GM20431 (cell line): ENCODE results near the gene CTNND2.
"Not testable (repeated sequence)": the region's sequence is repeated elsewhere in the genome, so short reads cannot be mapped to it uniquely, and the experiment has no call there.

ENCODE experiments used
- in situ Hi-C: fragments of 300-500 bp; cut with MseI, MboI; formaldehyde crosslinking; loops from one replicate; pipeline ENCODE4 v1.15.0; 2020; ENCODE audit warnings: low sequenced_read_pairs; ENCODE audit not compliant: unreplicated experiment

CTNND2 gene

GRCh38 chr5:11357928-11358327 is 546.3 kb downstream of the CTNND2 start:
- in situ Hi-C loops: no loop called here

GRCh38 chr5:11355491-11355890 is 548.8 kb downstream of the CTNND2 start:
- in situ Hi-C loops: no loop called here

DNA sequence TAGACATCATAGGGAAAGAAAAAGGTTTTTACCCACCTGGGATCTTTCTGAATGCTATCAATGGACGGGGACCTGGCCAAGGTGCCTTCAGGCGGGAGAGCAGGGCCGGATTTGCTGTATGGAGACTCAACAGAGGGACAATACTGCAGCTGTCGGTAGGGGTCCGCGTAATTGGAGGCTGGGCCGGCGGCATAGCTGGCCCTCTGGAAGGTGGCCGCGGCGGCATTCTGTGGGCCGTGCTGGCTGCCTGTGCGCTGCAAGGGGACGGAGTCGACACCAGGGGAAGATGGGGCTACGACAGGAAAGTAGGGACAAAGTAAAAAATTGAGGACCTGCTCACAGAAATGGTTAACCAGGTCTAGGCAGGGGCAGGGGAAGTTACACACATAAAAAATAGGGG is 557.9 kb downstream of the CTNND2 start:
- in situ Hi-C loops: no loop called here

GRCh38 chr5:11335881-11336760 is 568.1 kb downstream of the CTNND2 start:
- in situ Hi-C loops: no loop called here

GRCh38 chr5:11334404-11334803 is 569.8 kb downstream of the CTNND2 start:
- in situ Hi-C loops: no loop called here

- in situ Hi-C loops: no loop called here
Observed at GRCh38 chr5:11329679-11330078, 574.6 kb downstream of the CTNND2 start.

- in situ Hi-C loops: no loop called here
Observed at GRCh38 chr5:11324521-11325289, 579.5 kb downstream of the CTNND2 start.

DNA sequence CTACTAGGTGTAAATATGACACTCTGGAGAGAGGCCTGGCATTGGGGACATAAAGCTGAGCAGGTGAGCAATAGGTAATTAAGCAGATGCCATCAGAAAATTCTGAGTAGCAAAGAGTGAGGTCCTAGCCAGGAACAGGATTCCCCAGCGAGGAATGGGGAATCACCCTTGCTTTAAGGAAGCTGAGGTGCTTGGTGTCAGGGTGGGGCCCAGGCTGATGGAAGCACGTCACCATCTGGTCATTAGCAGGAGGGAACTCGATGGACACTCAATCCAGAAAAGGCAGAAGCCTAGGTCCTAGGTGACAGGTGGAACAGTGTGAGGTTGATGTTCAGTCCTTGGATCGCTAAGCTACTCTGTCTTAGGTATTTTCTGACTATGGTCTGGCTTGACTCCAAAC is 580.5 kb downstream of the CTNND2 start:
- in situ Hi-C loops: no loop called here

DNA sequence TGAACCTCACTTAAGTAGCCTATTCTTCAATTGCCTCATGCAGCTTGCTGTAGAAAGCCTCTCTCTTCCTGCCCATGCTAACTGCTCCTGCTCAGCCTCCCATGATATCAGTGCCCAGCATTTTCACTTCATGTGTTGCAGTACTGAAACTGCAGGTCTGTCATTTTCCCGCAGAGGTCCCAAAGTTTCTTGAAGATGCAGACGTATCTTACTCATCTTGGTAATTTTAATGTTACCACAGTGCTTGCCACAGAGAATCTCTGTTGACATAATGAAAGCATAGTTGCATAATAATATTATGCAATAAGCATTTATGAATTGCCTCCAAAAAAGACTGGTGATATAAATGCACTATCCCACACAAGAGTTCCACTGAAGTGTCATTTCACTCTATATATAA is 582.1 kb downstream of the CTNND2 start:
- in situ Hi-C loops: no loop called here

- in situ Hi-C loops: no loop called here
Observed at GRCh38 chr5:11319836-11320580, 584.2 kb downstream of the CTNND2 start.

DNA sequence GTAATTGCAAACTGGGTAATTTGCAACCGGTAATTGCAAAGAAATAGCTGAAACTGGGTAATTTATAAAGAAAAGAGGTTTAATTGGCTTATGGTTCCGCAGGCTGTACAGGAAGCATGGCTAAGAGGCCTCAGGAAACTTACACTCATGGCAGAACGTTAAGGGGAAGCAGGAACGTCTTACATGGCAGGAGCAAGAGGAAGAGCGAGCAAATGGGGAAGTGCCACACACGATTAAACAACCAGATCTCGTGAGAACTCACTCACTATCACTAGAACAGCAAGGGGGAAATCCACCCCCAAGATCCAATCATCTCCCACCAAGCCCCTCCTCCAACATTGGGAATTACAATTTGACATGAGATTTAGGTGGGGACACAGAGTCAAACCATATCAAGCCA is 590.6 kb downstream of the CTNND2 start:
- in situ Hi-C loops: not testable (repeated sequence)

- in situ Hi-C loops: no loop called here
Observed at GRCh38 chr5:11311731-11312130, 592.5 kb downstream of the CTNND2 start.

- in situ Hi-C loops: no loop called here
Observed at GRCh38 chr5:11311272-11311671, 593.0 kb downstream of the CTNND2 start.

GRCh38 chr5:11310158-11310557 is 594.1 kb downstream of the CTNND2 start:
- in situ Hi-C loops: no loop called here

GRCh38 chr5:11306365-11306764 is 597.9 kb downstream of the CTNND2 start:
- in situ Hi-C loops: no loop called here

DNA sequence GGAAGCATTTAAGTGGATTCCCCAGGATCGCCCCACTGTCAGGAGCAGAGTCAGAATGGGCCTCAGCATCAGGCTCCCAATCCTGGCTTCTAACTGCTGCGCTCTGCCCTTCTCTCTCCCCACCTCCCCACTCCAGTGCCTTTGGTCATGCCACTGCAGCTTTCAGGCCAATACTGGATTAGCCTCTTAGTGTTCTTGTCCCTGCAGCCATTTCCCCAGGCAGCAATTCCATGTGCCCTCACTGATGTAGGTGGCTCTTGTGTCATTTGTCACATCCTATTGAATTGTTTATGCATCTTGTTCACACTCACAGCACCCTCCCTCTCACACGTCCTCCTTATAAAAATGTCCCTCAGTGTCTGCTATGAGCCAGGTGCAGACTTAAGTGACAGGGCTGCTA is 599.0 kb downstream of the CTNND2 start:
- in situ Hi-C loops: no loop called here

DNA sequence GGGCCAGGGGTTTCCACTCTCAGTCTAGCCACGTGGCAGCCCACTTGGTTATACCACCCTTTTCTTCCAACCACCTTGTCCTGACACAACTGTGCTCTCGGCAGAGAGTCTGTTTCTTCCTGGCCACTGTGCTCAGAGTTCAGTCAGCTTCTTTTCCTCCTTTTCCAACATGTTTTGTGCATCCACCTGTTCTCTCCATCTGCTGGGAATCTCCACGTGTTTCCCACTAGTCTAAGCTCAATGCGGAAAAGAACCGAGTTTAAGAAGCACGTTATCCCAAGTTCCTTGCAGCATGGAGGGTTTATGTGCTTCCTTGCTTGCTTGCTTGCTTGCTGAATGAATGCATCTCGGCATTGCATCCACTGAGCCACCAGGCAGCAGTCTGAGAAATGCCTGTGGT is 599.6 kb downstream of the CTNND2 start:
- in situ Hi-C loops: no loop called here

DNA sequence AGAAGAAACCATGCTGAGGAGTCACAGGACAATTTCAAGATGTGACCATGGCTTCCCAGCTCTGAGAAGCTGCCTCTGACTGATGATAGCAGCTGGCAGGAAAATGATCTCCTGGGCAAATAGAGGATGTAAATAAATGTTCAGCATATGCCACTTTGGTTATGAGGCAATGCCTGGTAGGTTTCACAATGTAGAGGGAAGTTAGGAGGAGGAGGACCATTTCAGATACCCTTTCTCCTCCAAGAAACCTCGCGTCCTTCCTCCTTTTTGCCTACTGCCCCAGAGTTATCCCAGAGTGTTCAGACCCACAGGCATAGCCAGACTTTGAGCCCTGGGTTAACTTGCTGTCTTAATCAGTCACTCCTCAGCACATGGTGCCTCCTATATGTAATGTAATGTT is 601.6 kb downstream of the CTNND2 start:
- in situ Hi-C loops: no loop called here

DNA sequence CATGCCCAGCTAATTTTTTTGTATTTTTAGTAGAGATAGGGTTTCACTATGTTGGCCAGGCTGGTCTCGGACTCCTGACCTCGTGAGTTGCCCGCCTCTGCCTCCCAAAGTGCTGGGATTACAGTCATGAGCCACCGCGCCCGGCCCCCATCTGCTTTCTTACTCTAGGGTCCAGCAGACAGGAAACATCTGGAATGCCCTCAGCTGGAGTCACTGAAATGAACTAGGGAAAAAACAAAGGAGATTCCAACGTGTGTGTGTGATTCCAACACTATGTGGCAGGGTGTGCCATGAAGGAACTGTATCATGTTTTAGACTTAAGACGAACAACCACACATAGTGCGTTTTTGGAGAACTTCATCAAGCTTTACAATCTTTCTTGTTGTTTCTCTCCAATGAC is 603.1 kb downstream of the CTNND2 start:
- in situ Hi-C loops: no loop called here

DNA sequence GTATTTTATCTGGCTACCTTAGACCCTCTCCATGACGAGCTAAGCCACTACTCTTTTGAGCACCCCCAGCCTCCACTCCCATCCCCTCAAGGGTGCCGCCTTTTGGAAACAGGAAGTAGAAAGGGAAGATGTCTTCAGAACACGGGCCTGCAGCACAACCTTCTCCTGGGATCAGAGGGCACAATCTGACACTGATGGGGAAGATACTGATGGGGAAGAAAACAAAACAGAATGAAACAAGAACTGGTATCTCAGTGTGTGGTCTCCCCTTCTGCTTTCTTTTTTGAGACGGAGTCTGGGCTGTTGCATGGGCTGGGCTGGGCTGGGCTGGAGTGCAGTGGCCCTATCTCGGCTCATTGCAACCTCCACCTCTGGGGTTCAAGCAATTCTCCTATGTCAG is 603.5 kb downstream of the CTNND2 start:
- in situ Hi-C loops: no loop called here

GRCh38 chr5:11298877-11299276 is 605.4 kb downstream of the CTNND2 start:
- in situ Hi-C loops: no loop called here
